Gastroesophageal sphincter (tissue), 4 donors: ENCODE data around the gene MYH4. TPM values are rescaled to one million over a fixed set of nuclear protein-coding genes. Genes with fewer than 3 reads are reported as not detected.

Source experiments
- ATAC-seq: fragments of 150-250 bp; one replicate; pipeline ENCODE4 v1.9.1; 2016; ENCODE audit warnings: mild to moderate bottlenecking, moderate library complexity
- H3K27ac ChIP-seq, 4 donors: fragments of 200-600 bp; sonication (generic) in 3 of 4; 1 replicate in 3 of 4; 2 replicates in 1 of 4; pipeline ENCODE4 v1.5.1; 2016 to 2019
- H3K27me3 ChIP-seq: fragments of 200-600 bp; sonication (generic); one replicate; pipeline ENCODE4 v1.5.1; 2019
- H3K36me3 ChIP-seq, 2 donors: fragments of 200-600 bp; sonication (generic); one replicate each; pipeline ENCODE4 v1.5.1; 2019; ENCODE audit warnings: control low read depth in 1 of 2
- H3K4me1 ChIP-seq, 3 donors: fragments of 200-600 bp; sonication (generic); 1 replicate in 2 of 3; 2 replicates in 1 of 3; pipeline ENCODE4 v1.5.1; 2016 to 2019; ENCODE audit warnings: control low read depth in 2 of 3
- H3K4me3 ChIP-seq, 2 donors: fragments of 200-600 bp; sonication (generic); one replicate each; pipeline ENCODE4 v1.5.1; 2019; ENCODE audit warnings: mild to moderate bottlenecking in 1 of 2, moderate library complexity in 1 of 2
- H3K9me3 ChIP-seq, 3 donors: fragments of 200-600 bp; sonication (generic); one replicate each; pipeline ENCODE4 v1.5.1; 2017 to 2019; ENCODE audit warnings: control low read depth in 2 of 3
- EP300 ChIP-seq: sonication (generic); formaldehyde crosslinking; IDR thresholded peaks from one replicate; pipeline ENCODE4 v1.6.1; 2017; ENCODE audit warnings: antibody characterized with exemption, mild to moderate bottlenecking
- POLR2A ChIP-seq, 2 donors: fragments of 450-650 bp; IDR thresholded peaks; one replicate each; pipeline ENCODE4 v1.6.1; 2017; ENCODE audit warnings: antibody characterized with exemption in 2 of 2, mild to moderate bottlenecking in 2 of 2, moderate library complexity in 1 of 2
- POLR2AphosphoS5 ChIP-seq: sonication (generic); formaldehyde crosslinking; IDR thresholded peaks from one replicate; pipeline ENCODE4 v1.6.1; 2017; ENCODE audit warnings: antibody characterized with exemption
- WGBS, 2 donors: methylation state at CpG; one replicate each; pipeline ENCODE4 v1.1.5; 2018; ENCODE audit warnings: low coverage in 1 of 2; 5-methylcytosine and 5-hydroxymethylcytosine counted together
- total RNA-seq, 4 donors: library from RNA; depleted of rRNA; stranded (reverse); fragments of >200 nt; gene quantifications; one replicate each; pipeline ENCODE4 v1.1.0, GENCODE V29; 2016
- TF ChIP-seq, protein P1 (sequence below), 4 experiments: fragments of 200-600 bp in 2 of 4; fragments of 450-650 bp in 2 of 4; sonication (generic) in 1 of 4; IDR thresholded peaks; one replicate each; pipeline ENCODE4 v1.5.1; 2017 to 2019; ENCODE audit warnings: antibody characterized with exemption in 4 of 4, mild to moderate bottlenecking in 2 of 4, moderate library complexity in 2 of 4

The MYH4 gene
- total RNA-seq, 4 donors from 2014 or later = not detected

DNA sequence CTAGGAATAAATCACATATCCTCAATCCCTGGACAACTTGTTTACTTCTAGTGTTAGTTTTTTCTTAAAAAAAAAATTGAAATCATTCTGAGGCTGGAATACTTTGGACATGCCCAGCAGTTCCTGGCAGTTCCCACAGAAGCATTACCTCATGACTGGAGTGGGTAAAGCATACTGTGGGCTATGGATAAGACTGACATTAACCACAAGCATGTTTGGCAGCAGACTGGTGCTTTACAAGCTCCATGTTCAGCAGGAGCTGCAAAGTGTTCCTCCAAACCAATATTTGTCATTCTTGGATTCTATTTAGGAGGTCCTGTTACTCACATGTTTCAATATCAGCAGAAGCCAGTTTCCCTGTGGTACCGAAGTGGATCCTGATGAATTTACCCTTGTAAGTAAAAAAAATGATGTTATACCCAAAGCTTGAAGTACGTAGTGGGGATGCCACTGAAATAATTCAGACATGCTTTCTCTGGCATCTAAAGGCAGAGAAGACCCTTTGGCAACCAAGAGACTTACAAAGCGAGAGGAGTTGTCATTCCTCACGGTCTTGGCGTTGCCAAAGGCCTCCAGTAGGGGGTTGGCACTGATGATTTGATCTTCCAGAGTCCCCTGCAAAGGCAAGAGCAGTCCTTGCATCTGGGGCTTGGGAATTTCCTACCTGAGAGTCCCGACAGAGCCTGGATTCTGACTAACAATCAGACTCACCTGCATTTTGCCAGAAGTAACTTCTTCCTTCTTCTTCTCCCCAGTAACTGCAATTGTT, 44.1 kb upstream of the MYH4 start:
- Histone ChIP-seq H3K9me3 (no peaks in the 10 kb centered on the region), H3K27ac (no peak overlapping the region), H3K4me3 (no peak overlapping the region), H3K4me1 (no peaks in the 10 kb centered on the region), H3K36me3 (no peaks in the 10 kb centered on the region), H3K27me3 (no peaks in the 10 kb centered on the region)
- TF ChIP-seq POLR2A (IDR thresholded peaks at IDR 0.05) = no peak
- no peak for TF ChIP-seq EP300
- no peak for TF ChIP-seq POLR2AphosphoS5
- TF ChIP-seq, protein P1, sequence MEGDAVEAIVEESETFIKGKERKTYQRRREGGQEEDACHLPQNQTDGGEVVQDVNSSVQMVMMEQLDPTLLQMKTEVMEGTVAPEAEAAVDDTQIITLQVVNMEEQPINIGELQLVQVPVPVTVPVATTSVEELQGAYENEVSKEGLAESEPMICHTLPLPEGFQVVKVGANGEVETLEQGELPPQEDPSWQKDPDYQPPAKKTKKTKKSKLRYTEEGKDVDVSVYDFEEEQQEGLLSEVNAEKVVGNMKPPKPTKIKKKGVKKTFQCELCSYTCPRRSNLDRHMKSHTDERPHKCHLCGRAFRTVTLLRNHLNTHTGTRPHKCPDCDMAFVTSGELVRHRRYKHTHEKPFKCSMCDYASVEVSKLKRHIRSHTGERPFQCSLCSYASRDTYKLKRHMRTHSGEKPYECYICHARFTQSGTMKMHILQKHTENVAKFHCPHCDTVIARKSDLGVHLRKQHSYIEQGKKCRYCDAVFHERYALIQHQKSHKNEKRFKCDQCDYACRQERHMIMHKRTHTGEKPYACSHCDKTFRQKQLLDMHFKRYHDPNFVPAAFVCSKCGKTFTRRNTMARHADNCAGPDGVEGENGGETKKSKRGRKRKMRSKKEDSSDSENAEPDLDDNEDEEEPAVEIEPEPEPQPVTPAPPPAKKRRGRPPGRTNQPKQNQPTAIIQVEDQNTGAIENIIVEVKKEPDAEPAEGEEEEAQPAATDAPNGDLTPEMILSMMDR (IDR thresholded peaks at IDR 0.05) = no peak
- 62 to 81% methylated on average over 2 of the region's 6 CpGs for WGBS, 2 donors
- no peak for ATAC-seq

DNA sequence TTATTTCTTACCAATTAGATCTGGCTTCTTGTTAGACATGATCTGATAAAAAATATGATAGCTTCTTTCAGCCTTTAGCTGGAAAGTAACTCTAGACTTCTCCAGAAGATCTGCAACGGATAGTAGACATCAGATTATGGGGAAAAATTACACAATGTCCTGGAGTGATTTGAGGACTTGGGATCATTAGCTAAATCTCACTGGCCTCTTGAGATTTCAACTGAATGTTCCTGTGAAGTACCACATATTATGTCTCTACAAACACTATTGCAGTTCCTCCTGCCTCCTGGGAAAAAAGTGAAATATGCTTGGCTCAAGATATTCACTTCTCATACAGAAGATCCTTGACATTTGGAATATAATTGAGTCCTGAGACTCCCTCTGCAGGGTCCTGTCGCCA, 43.5 kb upstream of the MYH4 start:
- WGBS, 2 donors = 52 to 88% methylated on average over 2 of the region's 2 CpGs
- TF ChIP-seq POLR2AphosphoS5 (no peak), EP300 (no peak), POLR2A (IDR thresholded peaks at IDR 0.05) (no peak)
- TF ChIP-seq, protein P1 (IDR thresholded peaks at IDR 0.05) = no peak

DNA sequence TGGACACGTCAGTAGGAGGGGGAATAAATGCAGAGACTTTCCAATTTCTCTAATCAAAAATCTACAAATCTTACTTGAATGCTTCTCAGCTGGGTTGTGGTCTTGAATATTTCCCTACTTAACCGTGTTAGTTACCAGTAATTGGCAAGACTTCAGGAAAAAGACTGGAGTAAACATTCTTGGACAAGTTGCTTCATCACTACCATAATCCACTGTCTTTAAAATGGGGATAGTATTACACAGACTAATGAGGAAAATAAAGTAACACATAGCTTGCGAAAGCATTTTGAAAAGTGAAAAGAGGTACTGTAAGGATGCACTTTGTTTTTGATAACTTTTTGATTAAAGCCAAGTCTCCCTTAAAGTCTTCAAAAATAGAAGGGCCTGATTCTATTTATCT, 30.6 kb upstream of the MYH4 start:
- Histone ChIP-seq H3K27me3 (no peaks in the 10 kb centered on the region), H3K4me1 (no peaks in the 10 kb centered on the region), H3K4me3 (no peak overlapping the region), H3K36me3 (no peaks in the 10 kb centered on the region), H3K9me3 (no peaks in the 10 kb centered on the region), H3K27ac (no peak overlapping the region)
- 56 to 57% methylated on average over 3 of the region's 3 CpGs for WGBS, 2 donors
- TF ChIP-seq POLR2A (IDR thresholded peaks at IDR 0.05) (no peak), POLR2AphosphoS5 (no peak)
- TF ChIP-seq, protein P1 (IDR thresholded peaks at IDR 0.05) = no peak
- ATAC-seq = no peak

More for the DNA sequence above, 43.5 kb upstream of the MYH4 start:
- Histone ChIP-seq H3K36me3 (no peaks in the 10 kb centered on the region), H3K4me3 (no peak overlapping the region), H3K4me1 (no peaks in the 10 kb centered on the region), H3K27ac (no peak overlapping the region), H3K9me3 (no peaks in the 10 kb centered on the region), H3K27me3 (no peaks in the 10 kb centered on the region)
- no peak for ATAC-seq

DNA sequence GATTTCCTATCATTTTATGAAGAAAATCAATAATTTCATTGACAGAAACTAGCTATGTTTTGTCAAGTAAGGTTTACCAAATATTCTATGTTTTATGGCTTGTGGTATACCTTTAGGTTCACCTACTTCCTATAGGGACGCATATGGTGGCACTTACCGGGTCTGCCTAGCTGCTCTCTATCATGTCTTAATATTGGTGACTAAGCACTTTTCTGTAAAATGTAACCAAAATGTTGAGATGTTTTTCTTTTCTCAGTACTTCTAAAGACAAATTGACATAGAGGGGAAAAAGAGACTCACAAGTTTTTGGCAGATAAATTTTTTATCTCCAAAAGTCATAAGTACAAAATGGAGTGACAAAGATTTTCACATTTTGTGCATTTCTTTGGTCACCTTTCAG, 22.6 kb upstream of the MYH4 start:
- Histone ChIP-seq H3K36me3 (no peaks in the 10 kb centered on the region), H3K4me1 (no peaks in the 10 kb centered on the region), H3K9me3 (peaks cover 0 to 34% (median 0%) of the 10 kb centered on the region in 3 donors), H3K4me3 (no peak overlapping the region), H3K27ac (no peak overlapping the region), H3K27me3 (no peaks in the 10 kb centered on the region)
- WGBS, 2 donors = 91 to 94% methylated on average over 2 of the region's 2 CpGs
- ATAC-seq = no peak
- TF ChIP-seq, protein P1 (IDR thresholded peaks at IDR 0.05) = no peak

GRCh38 chr17:10482252-10482651, 12.9 kb upstream of the MYH4 start:
- H3K27me3 ChIP-seq = no peaks in the 10 kb centered on the region
- H3K36me3 ChIP-seq = no peaks in the 10 kb centered on the region
- WGBS, 2 donors = 75% methylated on average over 1 of the region's 1 CpG; no CpG with 5 or more reads in 1 of the 2 donors
- H3K27ac ChIP-seq = no peak overlapping the region
- no peak for TF ChIP-seq POLR2A (IDR thresholded peaks at IDR 0.05)
- TF ChIP-seq EP300 = no peak
- H3K9me3 ChIP-seq = peaks cover 0 to 25% (median 0%) of the 10 kb centered on the region in 3 donors
- no peak for ATAC-seq
- no peak overlapping the region for H3K4me3 ChIP-seq
- no peaks in the 10 kb centered on the region for H3K4me1 ChIP-seq
